HG03460 (cell line): ENCODE results near the gene CTPS1.

ENCODE experiments used
- ATAC-seq: cut with Tn5 transposase; IDR thresholded peaks from one replicate; pipeline ENCODE4 v1.9.1; 2021; ENCODE audit not compliant: unreplicated experiment

CTPS1 gene

DNA sequence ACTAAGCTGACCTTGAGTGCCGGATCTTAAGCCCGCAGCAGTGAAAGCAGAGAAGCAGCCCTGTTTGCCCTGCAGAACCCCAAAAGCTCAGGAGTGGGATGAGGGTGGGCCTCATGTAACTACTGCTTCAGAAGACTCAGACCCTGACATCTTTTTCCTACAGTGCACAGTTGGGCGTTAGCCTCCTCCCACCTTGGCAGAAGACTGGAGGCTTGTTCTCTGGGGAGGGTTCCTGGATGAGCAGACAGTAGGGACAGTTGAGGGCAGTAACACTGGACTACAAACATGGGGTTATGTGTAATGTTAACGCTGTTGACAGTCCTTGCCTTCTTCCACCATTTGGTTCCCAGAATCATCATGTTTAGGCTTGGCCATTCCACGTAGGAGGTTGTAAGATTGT is 9.6 kb downstream of the CTPS1 start:
- ATAC-seq, result no peak

DNA sequence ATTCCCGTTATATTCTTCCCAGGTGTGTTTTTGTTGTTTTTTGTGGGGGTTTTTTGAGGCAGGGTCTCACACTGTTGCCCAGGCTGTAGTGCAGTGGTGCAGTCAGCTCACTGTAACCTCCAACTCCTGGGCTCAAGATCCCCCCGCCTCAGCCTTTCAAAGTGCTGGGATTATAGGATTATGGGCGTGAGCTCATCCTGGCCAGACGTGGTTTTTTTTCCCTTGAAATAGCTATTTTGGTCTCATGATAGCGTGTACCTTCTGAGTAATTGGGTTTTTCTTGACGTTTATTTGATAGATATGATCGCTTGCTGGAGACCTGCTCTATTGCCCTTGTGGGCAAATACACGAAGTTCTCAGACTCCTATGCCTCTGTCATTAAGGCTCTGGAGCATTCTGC is 17.6 kb downstream of the CTPS1 start:
- no peak for ATAC-seq

DNA sequence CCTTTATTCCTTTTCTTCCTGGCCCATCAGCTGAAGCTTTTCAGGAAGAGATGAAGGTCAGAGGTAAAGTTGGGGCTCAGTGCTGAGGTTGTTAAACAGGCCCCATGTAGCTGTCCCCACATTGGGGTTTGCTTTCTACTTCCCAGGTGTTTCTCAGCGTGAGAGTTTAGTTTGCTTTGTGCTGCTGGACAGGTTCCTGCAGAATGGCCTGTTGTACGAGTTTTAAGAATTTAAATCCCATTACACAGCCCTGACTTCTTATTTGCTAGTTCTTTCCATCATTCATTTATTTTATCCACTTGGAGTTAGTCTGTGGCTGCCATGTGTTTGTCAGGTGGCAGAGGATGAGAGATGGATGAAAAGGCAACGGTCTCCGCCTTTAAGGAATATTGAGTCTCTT is 19.2 kb downstream of the CTPS1 start:
- no peak for ATAC-seq

DNA sequence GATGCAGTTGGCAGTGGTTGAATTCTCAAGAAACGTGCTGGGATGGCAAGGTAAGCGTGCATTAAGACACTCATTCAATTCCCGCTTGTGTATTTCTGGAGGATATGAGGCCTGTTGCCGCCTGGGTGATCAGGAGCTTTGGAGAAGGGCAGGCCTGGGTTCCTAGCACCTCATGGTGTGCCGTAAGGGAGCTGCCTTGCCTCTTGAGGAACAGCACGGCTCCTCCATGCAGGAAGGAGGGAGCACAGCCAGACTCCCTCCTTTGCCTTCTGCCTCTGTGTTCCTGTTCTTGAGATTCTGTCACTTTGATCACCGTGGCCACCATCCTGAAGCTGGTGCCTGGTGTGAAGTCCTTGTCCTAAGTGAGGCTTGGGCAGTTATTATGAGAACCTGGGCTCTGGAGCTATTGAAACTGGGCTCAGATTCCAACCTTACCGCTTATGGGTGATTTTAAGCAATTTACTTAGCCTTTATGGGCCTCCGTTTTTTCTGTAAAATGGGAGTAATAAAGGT is 23.7 kb downstream of the CTPS1 start:
- no peak for ATAC-seq

DNA sequence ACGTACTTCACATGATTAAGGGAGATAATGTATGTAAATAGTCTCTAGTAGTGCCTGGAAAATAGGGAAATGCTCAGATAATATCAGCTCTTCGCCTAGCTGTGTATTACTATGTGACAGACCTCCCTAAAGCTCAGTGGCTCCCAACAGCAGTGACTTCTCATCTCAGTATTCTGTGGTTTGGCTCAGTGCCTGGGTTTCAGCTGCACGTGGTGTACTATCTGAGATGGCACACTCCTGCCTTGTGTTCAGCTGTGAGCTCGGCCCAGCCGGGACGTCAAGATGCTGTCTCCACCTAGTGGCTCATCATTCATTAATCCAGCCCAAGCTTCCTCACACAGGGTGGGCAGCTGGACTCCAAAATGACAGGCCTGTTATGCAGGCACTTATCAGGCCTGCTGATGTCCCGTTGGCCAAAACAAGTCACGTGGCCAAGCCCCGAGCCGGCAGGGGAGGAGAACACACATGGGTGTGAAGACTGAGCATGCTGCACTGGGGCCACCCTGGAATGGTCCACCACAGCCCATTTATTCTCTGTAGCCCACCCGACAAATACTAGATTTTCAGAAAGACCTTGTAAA is 24.2 kb downstream of the CTPS1 start:
- peak; percentile 93 for ATAC-seq

DNA sequence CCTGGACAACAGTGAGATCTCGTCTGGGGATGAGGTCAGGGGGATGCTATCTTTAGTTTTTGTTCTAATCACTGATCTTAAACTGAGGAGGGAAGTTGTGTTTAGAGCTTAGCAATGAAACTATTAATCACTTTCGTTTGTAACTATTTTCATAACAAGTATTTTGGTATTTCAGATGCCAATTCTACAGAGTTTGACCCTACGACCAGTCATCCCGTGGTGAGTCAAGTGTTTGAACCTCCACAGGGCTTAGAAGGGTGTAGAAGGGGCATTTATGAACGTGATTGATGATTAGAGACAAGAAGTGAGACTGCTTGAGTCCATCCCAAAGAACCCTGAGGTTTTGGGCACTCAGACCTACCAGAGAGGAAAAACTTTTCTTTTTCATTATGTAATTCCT is 26.4 kb downstream of the CTPS1 start:
- no peak for ATAC-seq

DNA sequence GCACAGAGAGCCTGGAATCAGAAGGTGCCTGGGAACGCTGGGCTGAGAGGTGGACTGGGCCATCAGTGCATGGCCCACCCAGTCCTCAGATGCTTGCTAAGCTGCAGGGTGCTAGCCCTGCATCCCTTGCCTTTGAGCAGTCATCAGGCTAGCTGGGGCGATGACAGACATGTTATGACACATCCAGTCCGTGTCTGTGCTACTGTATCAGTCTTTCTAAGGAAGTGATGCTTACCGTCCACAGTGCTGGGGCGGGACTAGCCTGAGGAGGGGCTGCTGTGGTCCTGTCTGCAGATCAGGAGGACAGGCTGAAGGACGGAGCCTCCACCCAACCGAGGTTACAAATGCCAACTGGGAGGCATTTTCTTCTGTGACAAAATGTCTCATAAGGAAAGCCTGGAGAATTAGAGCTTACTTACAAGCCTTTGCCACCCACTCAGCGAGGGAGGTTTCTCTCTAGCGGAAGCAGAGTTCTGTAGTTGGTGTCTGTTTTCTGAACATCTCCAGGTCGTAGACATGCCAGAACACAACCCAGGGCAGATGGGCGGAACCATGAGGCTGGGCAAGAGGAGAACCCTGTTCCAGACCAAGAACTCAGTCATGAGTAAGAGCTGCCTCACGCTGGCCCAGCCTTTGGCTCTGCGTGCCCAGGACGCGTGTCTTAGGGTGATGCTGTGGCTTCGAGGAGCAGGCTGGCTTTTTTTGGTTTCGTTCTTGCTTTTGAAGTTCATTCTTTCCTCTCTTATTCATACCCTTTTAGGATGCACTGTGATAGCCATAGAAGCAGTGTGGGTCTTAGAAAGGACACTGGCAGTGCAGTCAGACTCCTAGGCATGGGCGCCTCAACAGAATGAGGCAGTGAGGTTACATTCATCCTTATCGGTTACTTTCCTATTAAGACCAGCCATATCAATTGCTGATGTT is 27.7 kb downstream of the CTPS1 start:
- no peak for ATAC-seq

DNA sequence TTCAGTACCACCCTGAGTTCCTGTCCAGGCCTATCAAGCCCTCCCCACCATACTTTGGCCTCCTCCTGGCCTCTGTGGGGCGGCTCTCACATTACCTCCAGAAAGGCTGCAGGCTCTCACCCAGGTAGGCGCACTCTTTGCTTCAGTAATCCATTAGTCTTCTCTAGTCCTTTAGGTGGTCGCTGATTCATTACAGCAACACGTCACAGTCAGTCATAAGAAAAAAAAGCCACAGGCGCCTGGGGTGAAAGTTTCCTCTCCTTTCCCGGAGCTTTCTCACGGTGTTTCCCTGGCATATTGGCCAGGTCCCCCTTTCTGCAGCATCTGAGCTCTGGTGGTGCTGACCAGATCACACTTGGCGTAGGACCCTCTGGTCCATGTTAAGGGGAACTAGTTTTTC is 30.0 kb downstream of the CTPS1 start:
- no peak for ATAC-seq

DNA sequence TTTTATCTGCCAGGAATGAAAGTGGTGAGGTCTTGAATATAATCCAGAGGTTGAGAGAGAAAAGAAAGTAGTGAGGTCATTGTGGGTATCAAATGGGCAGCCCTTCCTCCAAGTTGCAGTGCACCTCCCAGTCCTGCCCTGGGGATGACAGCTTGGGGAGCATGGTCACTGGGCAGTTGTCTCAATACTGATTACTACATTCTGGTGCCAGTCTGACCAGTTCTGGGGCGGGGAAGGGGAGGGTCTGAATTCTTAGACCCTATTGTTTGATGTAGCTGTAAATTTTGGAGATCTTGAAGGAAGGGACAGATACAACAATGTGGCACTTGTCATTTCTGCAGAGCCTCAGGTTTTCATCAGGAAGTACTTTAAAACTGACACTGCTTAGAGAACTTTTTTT is 30.8 kb downstream of the CTPS1 start:
- ATAC-seq, result no peak

DNA sequence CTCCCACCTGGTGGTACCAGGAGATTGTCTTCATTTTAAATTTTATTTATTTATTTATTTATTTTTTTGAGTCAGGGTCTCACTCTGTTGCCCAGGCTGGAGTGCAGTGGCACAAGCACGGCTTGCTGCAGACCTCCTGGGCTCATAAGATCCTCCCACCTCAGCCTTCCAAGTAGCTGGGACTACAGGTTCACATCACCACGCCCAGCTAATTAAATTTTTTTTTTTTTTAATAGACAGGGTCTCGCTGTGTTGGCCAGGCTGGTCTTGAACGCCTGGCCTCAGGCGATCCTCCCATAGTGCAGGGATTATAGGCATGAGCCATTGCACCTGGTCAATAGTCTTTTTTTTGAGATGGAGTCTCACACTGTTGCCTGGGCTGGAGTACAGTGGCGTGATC is 33.5 kb downstream of the CTPS1 start:
- ATAC-seq, result no peak

DNA sequence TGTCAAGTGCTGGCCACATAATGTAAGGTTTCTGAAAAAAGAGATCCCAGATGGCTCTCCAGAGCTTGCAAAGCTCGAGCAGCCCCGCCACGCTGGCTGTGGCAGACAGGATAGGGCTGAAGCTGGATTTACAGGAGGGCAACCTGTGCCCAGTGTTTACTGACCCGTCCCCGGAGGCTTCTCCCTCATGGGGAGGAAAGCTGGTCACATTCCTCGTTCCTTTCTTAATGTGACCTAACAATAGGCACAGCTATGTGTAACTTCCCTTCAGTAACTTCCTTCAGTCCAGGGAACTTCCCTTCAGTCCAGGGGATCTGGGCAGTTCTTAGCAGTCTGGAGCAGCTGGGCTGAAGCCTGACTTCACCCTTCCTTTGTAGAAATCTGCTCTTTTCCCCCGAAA is 34.3 kb downstream of the CTPS1 start:
- no peak for ATAC-seq

DNA sequence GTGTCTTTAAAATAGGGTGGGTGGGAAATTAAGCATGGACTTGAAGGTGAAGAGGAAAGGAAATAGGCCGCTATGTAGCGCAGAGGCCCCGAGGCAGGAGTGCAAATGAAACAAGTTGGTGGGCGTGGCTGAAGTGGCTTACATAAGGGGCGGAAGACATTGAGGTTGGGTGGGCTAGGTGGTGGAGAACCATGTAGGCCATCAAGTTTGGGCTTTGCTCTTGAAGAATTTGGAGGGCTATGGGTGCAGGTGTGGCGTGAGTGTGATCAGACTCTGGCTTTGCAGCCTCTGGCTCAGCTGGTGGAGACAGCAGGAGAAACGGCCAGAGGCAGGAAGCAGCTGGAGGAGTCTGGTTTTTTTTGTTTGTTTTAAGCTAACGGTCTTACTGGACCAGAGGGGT is 35.4 kb downstream of the CTPS1 start:
- no peak for ATAC-seq

DNA sequence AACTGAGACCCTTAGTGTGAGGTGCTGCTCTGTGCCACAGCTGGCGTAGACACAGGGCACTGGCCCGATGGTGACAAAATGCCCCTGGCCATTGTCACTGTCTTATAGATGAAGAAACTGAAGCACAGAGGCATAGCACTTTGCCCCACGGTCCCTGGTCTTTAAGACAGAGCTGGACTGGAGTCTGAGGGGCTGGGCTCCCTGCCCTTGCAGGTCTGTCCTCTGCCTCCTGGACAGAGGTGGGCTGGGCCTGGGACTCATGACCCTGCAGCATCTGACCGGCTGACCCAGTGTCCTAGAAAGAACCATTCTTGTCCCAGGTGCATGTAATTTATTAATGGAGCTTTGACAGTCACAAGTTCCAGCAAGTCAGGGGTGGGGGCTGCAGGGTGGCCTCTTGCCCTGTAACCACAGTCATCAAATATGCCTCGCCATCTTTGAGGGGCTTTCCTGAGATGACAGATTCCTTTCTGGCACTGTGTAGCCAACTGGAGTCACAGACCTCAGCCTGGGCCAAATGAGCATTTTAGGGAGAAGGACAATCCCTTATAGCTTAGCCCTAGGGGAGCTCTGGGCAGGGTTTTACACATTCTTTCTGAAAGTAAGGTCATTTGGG is 35.9 kb downstream of the CTPS1 start:
- no peak for ATAC-seq

DNA sequence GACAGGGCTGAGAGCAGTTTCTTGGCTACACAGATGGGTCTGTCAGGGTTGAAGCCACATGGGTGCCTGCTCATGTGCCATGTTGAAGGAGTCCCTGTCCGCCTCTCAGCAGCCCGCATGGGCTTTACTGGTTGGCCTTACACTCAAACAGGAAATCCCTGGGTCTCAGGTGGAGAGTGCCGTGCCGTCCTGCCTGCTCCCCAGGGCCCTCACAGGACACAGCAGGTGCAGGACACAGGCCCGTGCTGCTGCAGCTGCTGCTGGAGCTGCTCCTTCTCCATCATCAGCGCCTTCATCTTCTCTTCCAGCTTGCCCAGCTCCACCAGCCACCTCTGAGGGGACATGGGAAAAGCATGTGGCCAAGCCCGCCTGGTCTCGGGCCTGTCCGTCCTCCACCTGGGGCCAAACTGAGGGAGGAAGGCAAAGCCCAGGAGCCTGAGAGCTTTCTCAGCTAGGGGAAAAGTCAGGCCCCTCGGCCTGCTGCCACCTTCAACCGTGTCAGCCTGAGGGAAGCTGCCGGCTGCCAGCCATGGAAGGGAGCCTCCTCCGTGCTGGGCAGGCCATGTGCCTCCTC is 36.5 kb downstream of the CTPS1 start:
- ATAC-seq, result no peak

DNA sequence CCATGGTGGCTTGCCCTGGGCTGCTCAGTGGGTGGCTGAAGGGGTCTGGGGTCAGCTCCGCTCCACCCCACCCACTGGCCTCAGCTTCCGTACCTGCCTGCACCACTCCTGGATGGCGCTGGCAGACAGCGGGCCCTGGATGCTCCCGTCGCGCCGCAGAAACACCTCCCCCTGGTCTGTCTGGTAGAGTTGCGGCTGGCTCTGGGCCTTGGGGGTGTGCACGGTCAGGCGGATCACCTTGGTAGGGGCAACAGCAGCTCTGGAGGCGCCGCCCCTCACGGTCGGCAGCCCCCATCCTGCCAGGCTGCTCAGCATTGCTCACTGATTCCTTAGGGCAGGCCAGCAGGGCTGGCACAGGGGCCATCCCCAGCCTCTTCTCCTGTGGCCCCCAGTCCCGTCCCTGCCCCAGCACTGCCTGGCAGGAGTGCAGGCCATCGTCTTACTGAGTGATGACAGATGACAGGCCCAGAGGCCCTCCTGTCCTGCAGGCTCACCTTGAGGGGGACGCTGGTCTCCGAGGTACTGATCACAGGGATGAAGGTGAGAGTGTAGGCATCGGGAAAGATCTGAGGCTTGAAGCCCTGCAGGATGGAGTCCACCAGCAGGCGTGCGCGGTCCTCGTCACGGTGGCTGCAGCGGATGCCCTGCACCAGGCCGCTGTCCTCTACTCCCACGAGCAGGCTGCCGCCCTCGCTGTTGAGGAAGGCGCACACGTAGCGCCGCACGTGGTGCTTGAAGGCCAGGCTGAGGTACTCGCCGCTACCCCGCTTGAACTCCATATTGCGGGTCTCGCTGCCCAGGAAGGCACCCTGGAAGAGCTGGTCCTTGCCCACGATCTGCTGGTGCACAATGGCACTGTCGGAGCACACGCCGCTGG is 37.9 kb downstream of the CTPS1 start:
- no peak for ATAC-seq

DNA sequence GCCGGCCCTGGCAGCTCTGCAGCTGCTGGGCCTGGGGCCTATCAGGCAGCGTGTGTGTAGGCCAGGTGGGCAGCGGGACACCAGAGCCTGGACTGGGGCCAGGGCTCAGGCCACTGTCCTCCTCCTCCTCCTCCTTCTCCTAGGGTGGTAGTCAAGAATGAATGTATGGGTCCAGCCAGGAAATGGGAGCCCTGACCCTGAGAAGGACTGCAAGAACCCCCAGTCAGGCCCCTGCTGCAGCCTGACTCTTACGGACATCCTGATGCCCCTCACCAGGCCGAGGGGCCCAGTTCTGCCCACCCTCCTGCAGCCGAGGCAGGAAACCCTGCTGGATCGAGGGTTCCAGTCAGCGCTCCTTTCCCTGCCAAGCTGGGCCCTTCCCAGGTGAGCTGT is 38.5 kb downstream of the CTPS1 start:
- ATAC-seq, result no peak

DNA sequence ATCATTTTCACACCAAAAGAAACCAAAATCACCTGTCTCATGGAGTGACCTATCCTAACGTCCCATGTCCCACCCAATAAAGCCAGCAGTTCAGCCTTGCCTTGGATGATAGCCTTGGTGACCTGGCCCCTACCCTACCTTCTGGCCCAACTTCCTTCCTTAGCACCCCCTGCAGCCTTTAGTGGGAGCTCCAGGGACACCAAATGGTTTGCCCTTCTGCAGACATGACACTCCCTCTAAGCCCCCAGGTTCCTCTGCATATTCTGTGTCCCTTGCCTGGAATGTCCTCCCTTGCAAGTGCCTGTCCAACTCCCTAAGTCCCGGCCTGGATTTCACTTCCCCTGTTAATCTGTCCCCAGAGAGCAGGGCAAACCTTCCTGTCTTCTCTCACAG is 39.9 kb downstream of the CTPS1 start:
- ATAC-seq, result no peak

DNA sequence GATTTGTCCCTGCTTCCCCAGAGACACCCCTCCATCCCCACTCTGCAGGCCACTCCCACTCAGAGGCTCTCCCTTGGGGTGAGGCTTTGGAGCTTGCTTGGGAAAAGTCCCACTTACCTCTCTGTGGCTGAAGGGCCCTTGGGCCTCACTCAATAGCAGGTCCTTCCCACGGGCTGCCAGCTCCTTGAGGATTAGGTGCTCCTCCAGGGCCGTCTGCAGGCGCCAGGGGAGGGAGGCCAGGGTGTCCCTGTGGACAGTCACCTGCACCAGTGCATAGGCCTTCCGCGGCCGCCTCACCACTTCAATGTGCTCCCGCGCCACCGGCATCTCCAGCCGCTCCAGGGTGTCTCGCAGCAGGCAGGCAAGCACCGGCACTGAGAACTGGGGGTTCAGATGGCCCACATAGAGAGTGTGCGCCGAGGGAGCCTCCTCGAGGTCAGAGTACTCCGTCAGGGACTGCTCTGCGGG is 40.6 kb downstream of the CTPS1 start:
- no peak for ATAC-seq

DNA sequence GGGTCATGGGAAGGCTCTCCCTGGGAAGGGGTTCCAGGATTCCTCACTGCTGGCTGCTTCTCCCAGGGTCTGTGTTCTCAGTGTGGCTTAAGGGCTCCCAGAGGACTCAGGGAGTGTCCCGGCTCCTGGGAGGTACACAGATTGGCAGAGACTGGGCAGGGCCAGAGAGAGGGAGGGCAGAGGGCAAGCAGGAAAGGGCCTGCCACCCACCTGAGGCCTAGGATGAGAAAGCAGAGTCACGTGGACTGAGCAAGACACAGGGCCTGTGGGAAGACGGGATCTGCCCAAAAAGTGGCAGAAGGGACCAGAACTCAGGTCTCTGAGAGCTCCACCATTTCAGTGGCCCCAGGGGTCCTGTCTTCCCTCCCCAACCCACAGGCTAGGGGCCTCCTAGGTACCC is 41.2 kb downstream of the CTPS1 start:
- no peak for ATAC-seq

DNA sequence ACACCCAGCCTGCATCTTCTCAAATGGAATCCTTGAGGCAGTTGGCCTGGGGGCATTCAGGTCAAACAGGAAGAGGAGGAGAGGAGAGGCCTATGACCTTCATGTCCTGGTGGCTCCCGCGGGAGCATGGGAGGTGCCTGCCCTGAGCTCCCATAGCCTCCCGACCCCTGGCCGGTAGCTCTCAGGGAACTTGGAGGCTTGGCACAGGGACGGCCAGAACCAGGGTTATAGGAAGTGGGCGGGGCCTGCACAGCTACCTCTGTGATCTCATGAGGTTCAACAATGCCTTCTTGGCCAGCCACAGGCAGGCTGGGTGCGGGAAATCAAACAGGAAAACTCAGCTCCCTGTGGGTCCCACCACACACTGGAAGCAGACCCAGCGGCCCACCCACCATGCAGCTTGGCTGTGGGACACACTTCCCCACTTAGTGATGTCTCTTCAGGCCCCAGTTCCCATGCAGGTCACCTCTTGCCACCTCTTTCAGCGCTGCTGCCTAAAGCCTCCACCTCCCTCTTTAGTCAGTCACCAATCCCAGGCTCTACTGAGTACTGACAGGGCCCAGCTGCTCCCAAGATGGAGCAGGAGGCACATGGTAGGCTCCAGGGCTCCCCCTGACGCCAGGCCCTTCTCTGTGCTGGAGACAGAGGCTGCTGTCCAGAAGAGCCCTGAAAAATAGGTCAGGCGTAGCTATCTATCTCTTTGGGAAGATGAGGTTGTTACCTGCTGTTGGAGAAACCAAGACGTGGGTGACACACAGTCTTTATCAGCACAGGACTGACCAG is 42.2 kb downstream of the CTPS1 start, which contains the start of gene SLFNL1:
Gene SLFNL1, minus strand, starts transcription at position 200 of the 783 bp plus-strand sequence. CDS start 1,065 bp downstream, outside the sequence.
- no peak for ATAC-seq
